ENCODE results near the gene PREP. TPM values are rescaled to one million over a fixed set of nuclear protein-coding genes. Genes with fewer than 3 reads are reported as not detected.

PREP gene
- total RNA-seq, 1 donor from 2014 or later: 47.8 TPM

- H3K36me3 Mint-ChIP-seq: peaks cover 18% of the 10 kb centered on the region
Observed at GRCh38 chr6:105301072-105301503, 101.8 kb downstream of the PREP start.

GRCh38 chr6:105300090-105300489, 102.8 kb downstream of the PREP start:
- Mint-ChIP-seq H3K36me3 (peaks cover 21% of the 10 kb centered on the region), H3K4me1 (peaks cover 27% of the 10 kb centered on the region), H3K4me3 (no peak overlapping the region), H3K27ac (no peak overlapping the region), H3K9me3 (peaks cover 5% of the 10 kb centered on the region), H3K27me3 (ENCODE audit: low read depth) (no peaks in the 10 kb centered on the region)
- no peak for TF ChIP-seq CTCF (IDR thresholded peaks at IDR 0.05; ENCODE audit: unreplicated experiment)
- DNase-seq (ENCODE audit: low spot score in 2 of 2, unreplicated experiment in 2 of 2): no peak

More at GRCh38 chr6:105301072-105301503, 101.8 kb downstream of the PREP start:
- H3K27me3 Mint-ChIP-seq (ENCODE audit: low read depth): no peaks in the 10 kb centered on the region
- H3K9me3 Mint-ChIP-seq: no peaks in the 10 kb centered on the region
- TF ChIP-seq CTCF (IDR thresholded peaks at IDR 0.05; ENCODE audit: unreplicated experiment): no peak
- no peak for DNase-seq (ENCODE audit: low spot score in 2 of 2, unreplicated experiment in 2 of 2)
- H3K27ac Mint-ChIP-seq: no peak overlapping the region
- peaks cover 33% of the 10 kb centered on the region for H3K4me1 Mint-ChIP-seq
- no peak overlapping the region for H3K4me3 Mint-ChIP-seq

- H3K4me3 Mint-ChIP-seq: no peak overlapping the region
Observed at GRCh38 chr6:105294129-105294528, 108.8 kb downstream of the PREP start.

GRCh38 chr6:105292689-105293339, 110.1 kb downstream of the PREP start:
- Mint-ChIP-seq H3K36me3 (peaks cover 41% of the 10 kb centered on the region), H3K27ac (no peak overlapping the region), H3K4me1 (peaks cover 8% of the 10 kb centered on the region), H3K27me3 (ENCODE audit: low read depth) (no peaks in the 10 kb centered on the region), H3K9me3 (peaks cover 28% of the 10 kb centered on the region), H3K4me3 (no peak overlapping the region)
- no peak for DNase-seq (ENCODE audit: low spot score in 2 of 2, unreplicated experiment in 2 of 2)
- no peak for TF ChIP-seq CTCF (IDR thresholded peaks at IDR 0.05; ENCODE audit: unreplicated experiment)

More at GRCh38 chr6:105294129-105294528, 108.8 kb downstream of the PREP start:
- Mint-ChIP-seq H3K9me3 (peaks cover 28% of the 10 kb centered on the region), H3K27ac (no peak overlapping the region), H3K4me1 (peaks cover 7% of the 10 kb centered on the region), H3K27me3 (ENCODE audit: low read depth) (no peaks in the 10 kb centered on the region), H3K36me3 (peaks cover 36% of the 10 kb centered on the region)
- no peak for DNase-seq (ENCODE audit: low spot score in 2 of 2, unreplicated experiment in 2 of 2)
- TF ChIP-seq CTCF (IDR thresholded peaks at IDR 0.05; ENCODE audit: unreplicated experiment): no peak

- no peak for DNase-seq (ENCODE audit: low spot score in 2 of 2, unreplicated experiment in 2 of 2)
- no peaks in the 10 kb centered on the region for H3K27me3 Mint-ChIP-seq (ENCODE audit: low read depth)
- H3K4me1 Mint-ChIP-seq: peaks cover 8% of the 10 kb centered on the region
- H3K4me3 Mint-ChIP-seq: no peak overlapping the region
- H3K9me3 Mint-ChIP-seq: peaks cover 28% of the 10 kb centered on the region
- no peak overlapping the region for H3K27ac Mint-ChIP-seq
- H3K36me3 Mint-ChIP-seq: peaks cover 45% of the 10 kb centered on the region
- TF ChIP-seq CTCF (IDR thresholded peaks at IDR 0.05; ENCODE audit: unreplicated experiment): no peak
Observed at GRCh38 chr6:105291525-105291924, 111.4 kb downstream of the PREP start.
